Measurements from ENCODE around the gene ALDH9A1. TPM values are rescaled to one million over a fixed set of nuclear protein-coding genes. Genes with fewer than 3 reads are reported as not detected.

Gene ALDH9A1
- total RNA-seq, 1 donor from 2014 or later, result 35.8 TPM

- Mint-ChIP-seq H3K27ac (no peak overlapping the region), H3K4me3 (no peak overlapping the region), H3K36me3 (ENCODE audit: low read depth) (peaks cover 11% of the 10 kb centered on the region), H3K4me1 (peaks cover 33% of the 10 kb centered on the region), H3K27me3 (no peaks in the 10 kb centered on the region), H3K9me3 (no peaks in the 10 kb centered on the region)
- POLR2A ChIA-PET, result interaction anchor here (1.1 kb wide), 1 partner anchor 11 kb away, joined by 4 read pairs; no protein-coding TSS in a partner anchor
- intact Hi-C loops (cut with micrococcal nuclease), result loop anchor here (10.0 kb wide), 1 partner anchor 1589 kb away; the partner anchor contains the start of gene POU2F1
- ATAC-seq (ENCODE audit: low read depth) (no peak), DNase-seq (no peak)
- CTCF ChIA-PET, result no interaction called here
- no peak for TF ChIP-seq CTCF (IDR thresholded peaks at IDR 0.05)
Measured at GRCh38 chr1:165635823-165636222, 62.5 kb downstream of the ALDH9A1 start.

GRCh38 chr1:165635329-165635728 lies 63.0 kb downstream of the ALDH9A1 start:
- H3K27ac Mint-ChIP-seq, result no peak overlapping the region
- intact Hi-C loops (cut with micrococcal nuclease), result loop anchor here (10.0 kb wide), 1 partner anchor 1589 kb away; the partner anchor contains the start of gene POU2F1
- CTCF ChIA-PET, result no interaction called here

DNA sequence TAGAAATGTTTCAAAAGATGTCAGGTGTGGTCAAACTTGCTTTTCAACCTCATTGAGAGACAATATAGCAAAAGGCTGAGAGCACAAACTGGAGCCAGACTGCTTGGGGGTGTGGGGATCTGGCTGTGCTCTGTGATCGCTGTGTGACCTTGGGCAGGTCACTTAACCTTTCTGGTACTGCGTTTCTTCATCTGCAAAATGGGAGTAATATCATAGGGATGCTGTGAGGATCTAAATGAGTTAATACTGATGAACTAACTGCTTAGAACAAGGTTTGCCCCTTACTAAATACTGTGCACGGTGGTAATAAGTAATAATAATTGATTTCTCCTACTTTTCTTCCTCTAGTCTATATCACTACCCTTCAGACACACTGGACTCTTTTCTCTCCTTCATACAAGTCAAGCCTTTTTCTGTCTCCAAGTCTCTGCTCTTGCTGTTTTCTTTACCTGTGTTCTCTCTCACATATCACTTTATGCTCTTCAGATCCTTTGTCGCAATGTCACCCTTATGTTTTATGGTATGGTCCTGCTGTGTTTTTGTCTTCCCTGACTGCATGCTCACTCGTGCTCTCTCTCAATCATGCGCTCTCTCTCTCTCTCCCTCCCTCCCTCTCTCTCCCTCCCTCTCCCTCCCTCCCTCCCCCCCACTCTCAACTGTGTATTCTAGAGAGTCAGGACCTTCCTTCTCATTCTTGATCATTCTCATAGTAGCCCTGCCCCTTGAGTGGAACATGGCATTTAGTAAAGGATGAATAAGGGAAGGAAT lies 64.0 kb downstream of the ALDH9A1 start:
- Mint-ChIP-seq H3K27ac (no peak overlapping the region), H3K4me1 (peaks cover 38% of the 10 kb centered on the region), H3K36me3 (ENCODE audit: low read depth) (peaks cover 8% of the 10 kb centered on the region), H3K9me3 (no peaks in the 10 kb centered on the region), H3K27me3 (no peaks in the 10 kb centered on the region), H3K4me3 (no peak overlapping the region)
- intact Hi-C loops (cut with micrococcal nuclease), result loop anchor here (10.0 kb wide), 1 partner anchor 1590 kb away; the partner anchor contains the start of gene POU2F1
- ChIA-PET CTCF (no interaction called here), POLR2A (interaction anchor here (0.7 to 1.1 kb wide), 2 partner anchors 13 to 26 kb away, joined by 4 to 9 read pairs; no protein-coding TSS in a partner anchor)
- TF ChIP-seq CTCF (IDR thresholded peaks at IDR 0.05), result no peak
- ATAC-seq (ENCODE audit: low read depth) (no peak), DNase-seq (no peak)

More at GRCh38 chr1:165635329-165635728, 63.0 kb downstream of the ALDH9A1 start:
- H3K4me3 Mint-ChIP-seq, result no peak overlapping the region
- DNase-seq (no peak), ATAC-seq (ENCODE audit: low read depth) (no peak)
- peaks cover 11% of the 10 kb centered on the region for H3K36me3 Mint-ChIP-seq (ENCODE audit: low read depth)
- no peaks in the 10 kb centered on the region for H3K9me3 Mint-ChIP-seq
- no peaks in the 10 kb centered on the region for H3K27me3 Mint-ChIP-seq
- TF ChIP-seq CTCF (IDR thresholded peaks at IDR 0.05), result no peak
- POLR2A ChIA-PET, result interaction anchor here (0.7 to 1.1 kb wide), 3 partner anchors 12 to 63 kb away, joined by 3 to 9 read pairs (median 4); partner anchors contain the start of gene ALDH9A1
- H3K4me1 Mint-ChIP-seq, result peaks cover 33% of the 10 kb centered on the region

GRCh38 chr1:165633614-165634013 lies 64.7 kb downstream of the ALDH9A1 start:
- ChIA-PET CTCF (no interaction called here), POLR2A (no interaction called here)
- H3K36me3 Mint-ChIP-seq (ENCODE audit: low read depth), result peaks cover 6% of the 10 kb centered on the region
- H3K27ac Mint-ChIP-seq, result no peak overlapping the region
- no peak overlapping the region for H3K4me3 Mint-ChIP-seq
- ATAC-seq (ENCODE audit: low read depth), result no peak
- intact Hi-C loops (cut with micrococcal nuclease), result loop anchor here (10.0 kb wide), 1 partner anchor 1591 kb away; the partner anchor contains the start of gene POU2F1
- TF ChIP-seq CTCF (IDR thresholded peaks at IDR 0.05), result no peak
- no peak for DNase-seq
- no peaks in the 10 kb centered on the region for H3K9me3 Mint-ChIP-seq
- no peaks in the 10 kb centered on the region for H3K27me3 Mint-ChIP-seq
- H3K4me1 Mint-ChIP-seq, result peaks cover 38% of the 10 kb centered on the region

- CTCF ChIA-PET, result no interaction called here
- ATAC-seq (ENCODE audit: low read depth) (no peak), DNase-seq (no peak)
- POLR2A ChIA-PET, result interaction anchor here (1.1 kb wide), 1 partner anchor 35 kb away, joined by 3 read pairs; no protein-coding TSS in a partner anchor
- Mint-ChIP-seq H3K4me3 (peak overlapping the region; percentile 26), H3K27me3 (no peaks in the 10 kb centered on the region), H3K4me1 (peaks cover 38% of the 10 kb centered on the region), H3K9me3 (no peaks in the 10 kb centered on the region), H3K36me3 (ENCODE audit: low read depth) (peaks cover 2% of the 10 kb centered on the region), H3K27ac (no peak overlapping the region)
- no peak for TF ChIP-seq CTCF (IDR thresholded peaks at IDR 0.05)
- intact Hi-C loops (cut with micrococcal nuclease), result loop anchor here (10.0 kb wide), 1 partner anchor 1592 kb away; the partner anchor contains the start of gene POU2F1
Measured at GRCh38 chr1:165632491-165632890, 65.9 kb downstream of the ALDH9A1 start.
